A673 (cell line): ENCODE results near the gene CCL14. TPM values are rescaled to one million over a fixed set of nuclear protein-coding genes. Genes with fewer than 3 reads are reported as not detected.

Experiments
- BruUV-seq: library from RNA; stranded (reverse); fragments of 400-500 nt; replicated peaks from 2 replicates; lab custom pipeline; 2021; lab: Mats Ljungman, UMichigan
- CTCF ChIA-PET: fragments of 300-600 bp; sonication (Branson Sonifier 250); formaldehyde crosslinking; loops from one replicate; lab custom pipeline; 2022; ENCODE audit warnings: antibody characterized with exemption; lab: Charles Lee
- POLR2A ChIA-PET: fragments of 300-600 bp; sonication (Branson Sonifier 250); formaldehyde crosslinking; loops from one replicate; lab custom pipeline; 2022; ENCODE audit warnings: antibody characterized with exemption; ENCODE audit not compliant: low non-redundant PET; lab: Charles Lee
- DNase-seq: peaks from one replicate; pipeline ENCODE4 v3.0.0-alpha.2; 2015; ENCODE audit warnings: low spot score
- H3K27ac ChIP-seq: fragments of 200-600 bp; sonication (generic); 2 replicates; pipeline ENCODE4 v1.5.1; 2016; ENCODE audit warnings: mixed run types, low read depth, mild to moderate bottlenecking, mixed read lengths, antibody characterized with exemption, low read length; ENCODE audit not compliant: poor library complexity, severe bottlenecking
- H3K27me3 ChIP-seq: fragments of 200-600 bp; sonication (generic); replicated peaks from 2 replicates; pipeline ENCODE4 v1.6.1; 2017; ENCODE audit warnings: mixed run types, low read depth, mild to moderate bottlenecking, mixed read lengths, antibody characterized with exemption, low read length; ENCODE audit not compliant: insufficient read depth, poor library complexity
- H3K36me3 ChIP-seq: fragments of 200-600 bp; sonication (generic); 2 replicates; pipeline ENCODE4 v1.6.1; 2016; ENCODE audit warnings: mixed run types, mild to moderate bottlenecking, mixed read lengths, antibody characterized with exemption, low read length; ENCODE audit not compliant: insufficient read depth, poor library complexity, severe bottlenecking
- H3K4me1 ChIP-seq: fragments of 200-600 bp; sonication (generic); 2 replicates; pipeline ENCODE4 v1.6.1; 2017; ENCODE audit warnings: mixed run types, mild to moderate bottlenecking, mixed read lengths, antibody characterized with exemption, low read length; ENCODE audit not compliant: insufficient read depth, poor library complexity, severe bottlenecking
- H3K4me3 ChIP-seq: fragments of 200-600 bp; sonication (generic); 2 replicates; pipeline ENCODE4 v1.5.1; 2016; ENCODE audit warnings: low read depth, mixed run types, mild to moderate bottlenecking, mixed read lengths, low read length; ENCODE audit not compliant: poor library complexity, severe bottlenecking
- H3K9me3 ChIP-seq: fragments of 200-600 bp; sonication (generic); 2 replicates; pipeline ENCODE4 v1.6.1; 2016; ENCODE audit warnings: mixed run types, low read depth, mild to moderate bottlenecking, mixed read lengths, antibody characterized with exemption, low read length; ENCODE audit not compliant: poor library complexity, severe bottlenecking
- CTCF ChIP-seq: fragments of 300-800, 200-600 bp; sonication (generic); conservative IDR thresholded peaks from 2 replicates; pipeline ENCODE4 v1.5.1; 2017; ENCODE audit warnings: low read depth, mild to moderate bottlenecking, antibody characterized with exemption, low read length, moderate library complexity, mixed read lengths
- EZH2 ChIP-seq: fragments of 200-600 bp; sonication (generic); IDR thresholded peaks from 2 replicates; pipeline ENCODE4 v1.6.1; 2017; ENCODE audit warnings: borderline replicate concordance, low read depth, mild to moderate bottlenecking, mixed read lengths, antibody characterized with exemption, low read length; ENCODE audit not compliant: poor library complexity, severe bottlenecking
- intact Hi-C: fragments of 100-400 bp; cut with micrococcal nuclease; formaldehyde crosslinking; loops from one replicate; pipeline ENCODE4 v1.10.0; 2022; ENCODE audit not compliant: unreplicated experiment
- total RNA-seq: library from RNA; stranded (reverse); gene quantifications from 2 replicates; pipeline ENCODE4 v1.2.3, GENCODE V29; 2021

The CCL14 gene
- total RNA-seq, 1 experiment from 2014 or later = not detected

GRCh38 chr17:35981246-35981645 lies 5.3 kb downstream of the CCL14 start, which contains the start of gene CCL16:
TSS of gene CCL16 (minus strand) at chr17:35981497. CDS start at chr17:35981420, 77 bp downstream.
- intact Hi-C loops = no loop called here
- Histone ChIP-seq H3K4me1 (no peaks in the 10 kb centered on the region), H3K4me3 (no peak within 1 kb of the TSS), H3K36me3 (no peaks in the 10 kb centered on the region), H3K27me3 (no peaks in the 10 kb centered on the region), H3K27ac (no peak within 1 kb of the TSS), H3K9me3 (no peaks in the 10 kb centered on the region)
- ChIA-PET POLR2A (no interaction called here), CTCF (no interaction called here)
- TF ChIP-seq CTCF (no peak), EZH2 (no peak)
- no TSS peak for BruUV-seq
- DNase-seq = no peak

GRCh38 chr17:35978346-35978745 lies 8.2 kb downstream of the CCL14 start:
- CTCF ChIA-PET = interaction anchor here (1.4 kb wide), 1 partner anchor 170 kb away, joined by 3 read pairs; no protein-coding TSS in a partner anchor
- BruUV-seq = no TSS peak
- Histone ChIP-seq H3K27ac (no peak overlapping the region), H3K4me1 (no peaks in the 10 kb centered on the region), H3K4me3 (no peak overlapping the region), H3K36me3 (no peaks in the 10 kb centered on the region), H3K9me3 (no peaks in the 10 kb centered on the region), H3K27me3 (no peaks in the 10 kb centered on the region)
- intact Hi-C loops = loop anchor here (10.0 kb wide), 1 partner anchor 166 kb away; no protein-coding TSS in a partner anchor
- DNase-seq = no peak
- no peak for TF ChIP-seq EZH2
- no peak for TF ChIP-seq CTCF
- POLR2A ChIA-PET = no interaction called here

GRCh38 chr17:35977509-35977908 lies 9.0 kb downstream of the CCL14 start:
- H3K27me3 ChIP-seq = no peaks in the 10 kb centered on the region
- no peaks in the 10 kb centered on the region for H3K9me3 ChIP-seq
- ChIA-PET CTCF (interaction anchor here (1.4 kb wide), 1 partner anchor 171 kb away, joined by 3 read pairs; no protein-coding TSS in a partner anchor), POLR2A (no interaction called here)
- DNase-seq = no peak
- no peak overlapping the region for H3K4me3 ChIP-seq
- no peaks in the 10 kb centered on the region for H3K4me1 ChIP-seq
- H3K36me3 ChIP-seq = no peaks in the 10 kb centered on the region
- intact Hi-C loops = loop anchor here (10.0 kb wide), 1 partner anchor 167 kb away; no protein-coding TSS in a partner anchor
- no TSS peak for BruUV-seq
- no peak overlapping the region for H3K27ac ChIP-seq
- TF ChIP-seq EZH2 = no peak
- no peak for TF ChIP-seq CTCF
